ENCODE data around the gene ATP1A1.

GRCh38 chr1:116403496-116404136, 30.6 kb downstream of the ATP1A1 start:
- TF ChIP-seq POLR2A (IDR thresholded peaks at IDR 0.05): no peak
- TF ChIP-seq, protein P1, sequence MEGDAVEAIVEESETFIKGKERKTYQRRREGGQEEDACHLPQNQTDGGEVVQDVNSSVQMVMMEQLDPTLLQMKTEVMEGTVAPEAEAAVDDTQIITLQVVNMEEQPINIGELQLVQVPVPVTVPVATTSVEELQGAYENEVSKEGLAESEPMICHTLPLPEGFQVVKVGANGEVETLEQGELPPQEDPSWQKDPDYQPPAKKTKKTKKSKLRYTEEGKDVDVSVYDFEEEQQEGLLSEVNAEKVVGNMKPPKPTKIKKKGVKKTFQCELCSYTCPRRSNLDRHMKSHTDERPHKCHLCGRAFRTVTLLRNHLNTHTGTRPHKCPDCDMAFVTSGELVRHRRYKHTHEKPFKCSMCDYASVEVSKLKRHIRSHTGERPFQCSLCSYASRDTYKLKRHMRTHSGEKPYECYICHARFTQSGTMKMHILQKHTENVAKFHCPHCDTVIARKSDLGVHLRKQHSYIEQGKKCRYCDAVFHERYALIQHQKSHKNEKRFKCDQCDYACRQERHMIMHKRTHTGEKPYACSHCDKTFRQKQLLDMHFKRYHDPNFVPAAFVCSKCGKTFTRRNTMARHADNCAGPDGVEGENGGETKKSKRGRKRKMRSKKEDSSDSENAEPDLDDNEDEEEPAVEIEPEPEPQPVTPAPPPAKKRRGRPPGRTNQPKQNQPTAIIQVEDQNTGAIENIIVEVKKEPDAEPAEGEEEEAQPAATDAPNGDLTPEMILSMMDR (IDR thresholded peaks at IDR 0.05): no peak
- TF ChIP-seq EP300 (IDR thresholded peaks at IDR 0.05): no peak

All from ovary (tissue), 3 donors.